Measurements from ENCODE around the gene PPFIA2. TPM values are rescaled to one million over a fixed set of nuclear protein-coding genes. Genes with fewer than 3 reads are reported as not detected.

PPFIA2 gene
- total and polyA plus RNA-seq, 9 of the 15 experiments (the other 6 are each of a cell fraction or from before 2014, with no cell fraction given) = not detected

DNA sequence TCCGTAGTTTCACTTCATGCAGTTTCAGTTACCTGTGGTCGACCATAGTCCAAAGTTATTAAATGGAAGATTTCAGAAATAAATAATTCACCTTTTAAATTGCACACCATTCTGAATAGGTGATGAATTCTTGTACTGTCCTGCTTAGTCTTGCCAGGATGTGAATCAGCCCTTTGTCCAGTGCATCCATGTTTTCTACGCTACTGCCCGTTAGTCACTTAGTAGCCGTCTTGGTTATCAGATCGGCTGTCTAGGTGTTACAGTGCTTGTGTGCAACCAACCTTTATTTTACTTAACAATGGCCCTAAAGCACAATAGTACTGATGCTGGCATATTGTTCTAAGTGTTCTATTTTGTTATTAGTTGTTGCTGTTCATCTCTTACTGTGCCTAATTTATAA, 534.5 kb downstream of the PPFIA2 start (continued):
- no peak for TF ChIP-seq SAFB (IDR thresholded peaks at IDR 0.05; ENCODE audit: borderline replicate concordance, low read depth, low read length)
- TF ChIP-seq KDM5B (IDR thresholded peaks at IDR 0.05; ENCODE audit: insufficient replicate concordance, low read depth, low read length) = no peak

DNA sequence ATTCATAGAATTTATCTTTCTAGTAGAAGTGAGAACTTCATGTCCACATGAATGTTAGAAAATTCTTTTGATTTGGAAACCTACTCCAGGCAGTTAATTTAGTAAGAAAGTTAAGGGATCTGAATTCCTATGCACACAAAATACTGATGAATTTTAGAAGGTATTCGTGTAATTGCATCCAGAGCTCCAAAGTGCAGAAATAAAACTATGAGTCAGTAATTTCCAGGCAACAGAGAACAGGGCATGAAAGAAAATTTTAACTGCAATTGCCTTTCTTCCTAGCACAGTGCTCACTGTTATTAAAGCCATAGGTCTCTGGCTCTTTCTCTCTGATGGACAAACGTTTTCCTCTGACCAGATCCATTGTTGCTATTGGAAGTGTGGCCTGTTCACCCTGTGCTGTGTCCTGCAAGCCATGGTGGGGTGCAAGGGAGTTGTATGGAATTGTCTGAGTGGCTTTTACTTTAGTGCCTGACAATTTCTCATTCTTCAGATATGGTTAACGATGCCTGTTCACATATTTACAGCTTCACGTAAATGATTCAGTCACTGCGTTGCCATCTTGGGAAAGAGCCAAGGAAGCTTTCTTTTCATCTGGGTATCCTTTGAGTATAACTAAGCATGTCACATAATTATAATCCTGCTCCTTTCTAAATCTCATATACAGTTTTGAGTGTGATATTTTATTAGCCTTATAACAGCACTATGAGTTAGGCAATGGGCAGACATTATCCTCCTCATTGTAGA, 536.1 kb downstream of the PPFIA2 start:
- Histone ChIP-seq H3K4me3 (no peak overlapping the region), H3K4me1 (replicated peaks in 1 of 2; ENCODE audit: control insufficient read depth in 2 of 2, insufficient read depth in 2 of 2, low read length in 2 of 2) (no peaks in the 10 kb centered on the region), H3K9ac (ENCODE audit: insufficient read depth in 1 of 2, low read depth in 2 of 2, low read length in 2 of 2) (no peak overlapping the region), H3K9me3 (replicated peaks; ENCODE audit: control insufficient read depth, insufficient read depth, low read depth, low read length) (0 out of 2 replicates have a peak, but pooled peaks cover 2% of the 10 kb centered on the region), H3K79me2 (ENCODE audit: control insufficient read depth, insufficient read depth, low read length) (no peaks in the 10 kb centered on the region), H3K27me3 (ENCODE audit: control insufficient read depth in 2 of 2, insufficient read depth in 2 of 2, low read length in 2 of 2) (no peaks in the 10 kb centered on the region), H3K9me1 (ENCODE audit: control insufficient read depth, insufficient read depth, low read length) (no peaks in the 10 kb centered on the region), H2AFZ (ENCODE audit: low read depth, low read length) (no peak overlapping the region), H3K27ac (ENCODE audit: extremely low read depth, low read depth, low read length) (no peak overlapping the region), H4K20me1 (replicated peaks; ENCODE audit: control insufficient read depth, insufficient read depth, low read length) (no peaks in the 10 kb centered on the region), H3K4me2 (ENCODE audit: insufficient read depth, low read length) (no peak overlapping the region), H3K36me3 (ENCODE audit: control insufficient read depth, insufficient read depth, low read length) (no peaks in the 10 kb centered on the region)
- no peak for ATAC-seq
- WGBS (ENCODE audit: insufficient coverage, low coverage, missing lambda C conversion rate) = 5% methylated on average over 5 of the region's 5 CpGs
- no TSS peak for BruUV-seq (replicated peaks)
- no peak for DNase-seq (ENCODE audit: extremely low read depth in 1 of 4, low spot score in 3 of 4)
- no peak for FAIRE-seq
- intact Hi-C loops (cut with micrococcal nuclease) (no loop called here), in situ Hi-C loops (cut with MboI) (no loop called here)
- POLR2A ChIA-PET = no interaction called here
- CTCF ChIA-PET (ENCODE audit: low intra/inter-chr PET ratio) = no interaction called here
- TF ChIP-seq EP300 (IDR thresholded peaks at IDR 0.05; ENCODE audit: low read length) (no peak), ADNP (tag; IDR thresholded peaks at IDR 0.05) (no peak), RBFOX2 (IDR thresholded peaks at IDR 0.05; ENCODE audit: low read depth, low read length) (no peak), SRSF9 (IDR thresholded peaks at IDR 0.05; ENCODE audit: borderline replicate concordance, low read depth, low read length) (no peak), SP1 (CRISPR knock-in tag; IDR thresholded peaks at IDR 0.05) (no peak), ZBTB7A (IDR thresholded peaks at IDR 0.05; ENCODE audit: borderline replicate concordance, control insufficient read depth, low read depth, low read length) (no peak), HNRNPUL1 (IDR thresholded peaks at IDR 0.05; ENCODE audit: low read length) (no peak)
- TF ChIP-seq, protein P1, sequence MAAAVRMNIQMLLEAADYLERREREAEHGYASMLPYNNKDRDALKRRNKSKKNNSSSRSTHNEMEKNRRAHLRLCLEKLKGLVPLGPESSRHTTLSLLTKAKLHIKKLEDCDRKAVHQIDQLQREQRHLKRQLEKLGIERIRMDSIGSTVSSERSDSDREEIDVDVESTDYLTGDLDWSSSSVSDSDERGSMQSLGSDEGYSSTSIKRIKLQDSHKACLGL (CRISPR knock-in tag; IDR thresholded peaks at IDR 0.05; ENCODE audit: borderline replicate concordance, poor library complexity, severe bottlenecking) = no peak
- TF ChIP-seq, protein P2, sequence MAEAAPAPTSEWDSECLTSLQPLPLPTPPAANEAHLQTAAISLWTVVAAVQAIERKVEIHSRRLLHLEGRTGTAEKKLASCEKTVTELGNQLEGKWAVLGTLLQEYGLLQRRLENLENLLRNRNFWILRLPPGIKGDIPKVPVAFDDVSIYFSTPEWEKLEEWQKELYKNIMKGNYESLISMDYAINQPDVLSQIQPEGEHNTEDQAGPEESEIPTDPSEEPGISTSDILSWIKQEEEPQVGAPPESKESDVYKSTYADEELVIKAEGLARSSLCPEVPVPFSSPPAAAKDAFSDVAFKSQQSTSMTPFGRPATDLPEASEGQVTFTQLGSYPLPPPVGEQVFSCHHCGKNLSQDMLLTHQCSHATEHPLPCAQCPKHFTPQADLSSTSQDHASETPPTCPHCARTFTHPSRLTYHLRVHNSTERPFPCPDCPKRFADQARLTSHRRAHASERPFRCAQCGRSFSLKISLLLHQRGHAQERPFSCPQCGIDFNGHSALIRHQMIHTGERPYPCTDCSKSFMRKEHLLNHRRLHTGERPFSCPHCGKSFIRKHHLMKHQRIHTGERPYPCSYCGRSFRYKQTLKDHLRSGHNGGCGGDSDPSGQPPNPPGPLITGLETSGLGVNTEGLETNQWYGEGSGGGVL (CRISPR knock-in tag; IDR thresholded peaks at IDR 0.05) = no peak
- TF ChIP-seq, protein P3, sequence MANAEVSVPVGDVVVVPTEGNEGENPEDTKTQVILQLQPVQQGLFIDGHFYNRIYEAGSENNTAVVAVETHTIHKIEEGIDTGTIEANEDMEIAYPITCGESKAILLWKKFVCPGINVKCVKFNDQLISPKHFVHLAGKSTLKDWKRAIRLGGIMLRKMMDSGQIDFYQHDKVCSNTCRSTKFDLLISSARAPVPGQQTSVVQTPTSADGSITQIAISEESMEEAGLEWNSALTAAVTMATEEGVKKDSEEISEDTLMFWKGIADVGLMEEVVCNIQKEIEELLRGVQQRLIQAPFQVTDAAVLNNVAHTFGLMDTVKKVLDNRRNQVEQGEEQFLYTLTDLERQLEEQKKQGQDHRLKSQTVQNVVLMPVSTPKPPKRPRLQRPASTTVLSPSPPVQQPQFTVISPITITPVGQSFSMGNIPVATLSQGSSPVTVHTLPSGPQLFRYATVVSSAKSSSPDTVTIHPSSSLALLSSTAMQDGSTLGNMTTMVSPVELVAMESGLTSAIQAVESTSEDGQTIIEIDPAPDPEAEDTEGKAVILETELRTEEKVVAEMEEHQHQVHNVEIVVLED (CRISPR knock-in tag; IDR thresholded peaks at IDR 0.05) = no peak
